HG03159 (cell line): ENCODE measurements around the gene ANKRD34B.
"Not testable (repeated sequence)": the region's sequence is repeated elsewhere in the genome, so short reads cannot be mapped to it uniquely, and the experiment has no call there.

ENCODE experiments used
- ATAC-seq: cut with Tn5 transposase; IDR thresholded peaks from one replicate; pipeline ENCODE4 v1.9.1; 2021; ENCODE audit warnings: mild to moderate bottlenecking, moderate library complexity; ENCODE audit not compliant: unreplicated experiment

ANKRD34B gene

GRCh38 chr5:80569961-80570786 is at the start of gene ANKRD34B:
ANKRD34B (minus strand) TSS chr5:80570280; CDS start chr5:80560019, 10,261 bp downstream.
- no peak for ATAC-seq

- ATAC-seq, result no peak
Measured at GRCh38 chr5:80619086-80619485, 49.0 kb upstream of the ANKRD34B start.

GRCh38 chr5:80618438-80618837 is 48.4 kb upstream of the ANKRD34B start:
- no peak for ATAC-seq

GRCh38 chr5:80615266-80615914 is 45.3 kb upstream of the ANKRD34B start:
- no peak for ATAC-seq

- ATAC-seq, result no peak
Measured at GRCh38 chr5:80609692-80610091, 39.6 kb upstream of the ANKRD34B start.

- no peak for ATAC-seq
Measured at GRCh38 chr5:80608731-80609130, 38.7 kb upstream of the ANKRD34B start.

GRCh38 chr5:80607832-80608231 is 37.8 kb upstream of the ANKRD34B start:
- no peak for ATAC-seq

- ATAC-seq, result no peak
Measured at GRCh38 chr5:80607343-80607742, 37.3 kb upstream of the ANKRD34B start.

GRCh38 chr5:80600943-80601693 is 31.0 kb upstream of the ANKRD34B start:
- no peak for ATAC-seq

- no peak for ATAC-seq
Measured at GRCh38 chr5:80597500-80597899, 27.4 kb upstream of the ANKRD34B start.

- ATAC-seq, result no peak
Measured at GRCh38 chr5:80594810-80595209, 24.7 kb upstream of the ANKRD34B start.

GRCh38 chr5:80592761-80593160 is 22.7 kb upstream of the ANKRD34B start:
- no peak for ATAC-seq

- ATAC-seq, result no peak
Measured at GRCh38 chr5:80592105-80592504, 22.0 kb upstream of the ANKRD34B start.

- ATAC-seq, result no peak
Measured at GRCh38 chr5:80591352-80591751, 21.3 kb upstream of the ANKRD34B start.

- ATAC-seq, result no peak
Measured at GRCh38 chr5:80590766-80591165, 20.7 kb upstream of the ANKRD34B start.

GRCh38 chr5:80588858-80589540 is 18.9 kb upstream of the ANKRD34B start:
- no peak for ATAC-seq

- ATAC-seq, result no peak
Measured at GRCh38 chr5:80584770-80585169, 14.7 kb upstream of the ANKRD34B start.

GRCh38 chr5:80580291-80580690 is 10.2 kb upstream of the ANKRD34B start:
- not testable (repeated sequence) for ATAC-seq

GRCh38 chr5:80579050-80579449 is 9.0 kb upstream of the ANKRD34B start:
- no peak for ATAC-seq

- no peak for ATAC-seq
Measured at GRCh38 chr5:80577707-80578106, 7.6 kb upstream of the ANKRD34B start.

- no peak for ATAC-seq
Measured at GRCh38 chr5:80576383-80576782, 6.3 kb upstream of the ANKRD34B start.
